Suprapubic skin (tissue), 4 donors: ENCODE results near the gene PSMG4.

Experiments
- CTCF ChIP-seq, 2 donors: fragments of 200-600 bp in 1 of 2; fragments of 450-650 bp in 1 of 2; sonication (generic) in 1 of 2; IDR thresholded peaks; one replicate each; pipeline ENCODE4 v1.5.1; 2016 to 2019; ENCODE audit warnings: antibody characterized with exemption in 2 of 2, mild to moderate bottlenecking in 1 of 2, moderate library complexity in 1 of 2
- EP300 ChIP-seq: sonication (generic); formaldehyde crosslinking; IDR thresholded peaks from one replicate; pipeline ENCODE4 v1.6.1; 2017; ENCODE audit warnings: antibody characterized with exemption
- POLR2AphosphoS5 ChIP-seq, 3 donors: sonication (generic); formaldehyde crosslinking; IDR thresholded peaks; one replicate each; pipeline ENCODE4 v1.6.1; 2017; ENCODE audit warnings: antibody characterized with exemption in 3 of 3

- TF ChIP-seq POLR2AphosphoS5 (IDR thresholded peaks at IDR 0.05) (no peak), EP300 (no peak), CTCF (IDR thresholded peaks at IDR 0.05) (no peak)
Observed at GRCh38 chr6:3214898-3215297, 43.8 kb upstream of the PSMG4 start.
